Peyer's patch (tissue), 4 donors: ENCODE results near the gene PRDX6. TPM values are rescaled to one million over a fixed set of nuclear protein-coding genes. Genes with fewer than 3 reads are reported as not detected.

Experiments used
- DNase-seq, 3 donors: peaks; one replicate each; pipeline ENCODE4 v3.0.0-alpha.2; 2017 to 2019
- H3K27ac ChIP-seq, 4 donors: fragments of 200-600 bp; sonication (generic); one replicate each; pipeline ENCODE4 v1.5.1; 2016 to 2019
- H3K27me3 ChIP-seq, 2 donors: fragments of 200-600 bp; sonication (generic); one replicate each; pipeline ENCODE4 v1.5.1; 2019
- H3K36me3 ChIP-seq, 3 donors: fragments of 200-600 bp; sonication (generic); one replicate each; pipeline ENCODE4 v1.5.1; 2016 to 2019
- H3K4me1 ChIP-seq, 4 donors: fragments of 200-600 bp; sonication (generic); one replicate each; pipeline ENCODE4 v1.5.1; 2016 to 2019
- H3K4me3 ChIP-seq, 4 donors: fragments of 200-600 bp; sonication (generic); 1 replicate in 3 of 4; 2 replicates in 1 of 4; pipeline ENCODE4 v1.5.1; 2016 to 2019; ENCODE audit warnings: mild to moderate bottlenecking in 1 of 4
- H3K9me3 ChIP-seq, 4 donors: fragments of 200-600 bp; sonication (generic); one replicate each; pipeline ENCODE4 v1.5.1; 2016 to 2019; ENCODE audit warnings: mild to moderate bottlenecking in 1 of 4
- CTCF ChIP-seq, 6 experiments: fragments of 450-650 bp in 4 of 6; fragments of 200-600 bp in 2 of 6; sonication (generic) in 1 of 6; IDR thresholded peaks; one replicate each; pipeline ENCODE4 v1.5.1; 2017 to 2019; ENCODE audit warnings: antibody characterized with exemption in 6 of 6, mild to moderate bottlenecking in 3 of 6, moderate library complexity in 1 of 6
- POLR2A ChIP-seq, 2 donors: fragments of 450-650 bp; IDR thresholded peaks; one replicate each; pipeline ENCODE4 v1.5.1; 2017; ENCODE audit warnings: antibody characterized with exemption in 2 of 2, mild to moderate bottlenecking in 2 of 2, moderate library complexity in 2 of 2
- total RNA-seq, 4 donors: library from RNA; depleted of rRNA; stranded (reverse); fragments of >200 nt; gene quantifications; one replicate each; pipeline ENCODE4 v1.1.0, GENCODE V29; 2016

Gene PRDX6
- total RNA-seq, 4 donors from 2014 or later, result 75.3 to 130 (median 108) TPM

GRCh38 chr1:173482683-173483082, 5.5 kb downstream of the PRDX6 start:
- H3K27ac ChIP-seq, result no peak overlapping the region
- no peaks in the 10 kb centered on the region for H3K9me3 ChIP-seq
- TF ChIP-seq CTCF (IDR thresholded peaks at IDR 0.05) (no peak), POLR2A (IDR thresholded peaks at IDR 0.05) (no peak)

GRCh38 chr1:173484276-173484675, 7.1 kb downstream of the PRDX6 start:
- no peak for TF ChIP-seq POLR2A (IDR thresholded peaks at IDR 0.05)
- TF ChIP-seq CTCF (IDR thresholded peaks at IDR 0.05), result no peak
- Histone ChIP-seq H3K9me3 (no peaks in the 10 kb centered on the region), H3K4me1 (peaks cover 0 to 4% (median 0%) of the 10 kb centered on the region in 4 donors), H3K27ac (no peak overlapping the region), H3K36me3 (peaks cover 0 to 84% (median 4%) of the 10 kb centered on the region in 3 donors), H3K27me3 (no peaks in the 10 kb centered on the region), H3K4me3 (no peak overlapping the region)
- no peak for DNase-seq

More at GRCh38 chr1:173482683-173483082, 5.5 kb downstream of the PRDX6 start:
- Histone ChIP-seq H3K4me1 (peaks cover 0 to 18% (median 6%) of the 10 kb centered on the region in 4 donors), H3K36me3 (peaks cover 0 to 69% (median 4%) of the 10 kb centered on the region in 3 donors), H3K27me3 (no peaks in the 10 kb centered on the region), H3K4me3 (no peak overlapping the region)
- no peak for DNase-seq

GRCh38 chr1:173485401-173485800, 8.3 kb downstream of the PRDX6 start:
- Histone ChIP-seq H3K27ac (no peak overlapping the region), H3K36me3 (peaks cover 0 to 84% (median 4%) of the 10 kb centered on the region in 3 donors)
- TF ChIP-seq CTCF (IDR thresholded peaks at IDR 0.05), result no peak

GRCh38 chr1:173488001-173488400, 10.9 kb downstream of the PRDX6 start:
- no peaks in the 10 kb centered on the region for H3K27me3 ChIP-seq
- H3K27ac ChIP-seq, result no peak overlapping the region
- no peaks in the 10 kb centered on the region for H3K9me3 ChIP-seq
- TF ChIP-seq POLR2A (IDR thresholded peaks at IDR 0.05), result no peak
- no peak for TF ChIP-seq CTCF (IDR thresholded peaks at IDR 0.05)
- no peak for DNase-seq
- H3K4me3 ChIP-seq, result no peak overlapping the region
- peaks cover 0 to 62% (median 0%) of the 10 kb centered on the region in 3 donors for H3K36me3 ChIP-seq
- no peaks in the 10 kb centered on the region for H3K4me1 ChIP-seq

More at GRCh38 chr1:173485401-173485800, 8.3 kb downstream of the PRDX6 start:
- no peak for DNase-seq
- H3K27me3 ChIP-seq, result no peaks in the 10 kb centered on the region
- no peaks in the 10 kb centered on the region for H3K4me1 ChIP-seq
- H3K4me3 ChIP-seq, result no peak overlapping the region
- no peaks in the 10 kb centered on the region for H3K9me3 ChIP-seq

- TF ChIP-seq POLR2A (IDR thresholded peaks at IDR 0.05), result no peak
- no peak for TF ChIP-seq CTCF (IDR thresholded peaks at IDR 0.05)
- H3K27me3 ChIP-seq, result no peaks in the 10 kb centered on the region
- no peak overlapping the region for H3K4me3 ChIP-seq
- H3K9me3 ChIP-seq, result no peaks in the 10 kb centered on the region
- DNase-seq, result no peak
- H3K36me3 ChIP-seq, result peaks cover 0 to 51% (median 0%) of the 10 kb centered on the region in 3 donors
- H3K27ac ChIP-seq, result no peak overlapping the region
- H3K4me1 ChIP-seq, result no peaks in the 10 kb centered on the region
Measured at GRCh38 chr1:173489149-173489600, 12.0 kb downstream of the PRDX6 start.

- Histone ChIP-seq H3K27me3 (no peaks in the 10 kb centered on the region), H3K36me3 (peaks cover 0 to 43% (median 0%) of the 10 kb centered on the region in 3 donors), H3K4me1 (no peaks in the 10 kb centered on the region), H3K9me3 (no peaks in the 10 kb centered on the region), H3K4me3 (no peak overlapping the region), H3K27ac (no peak overlapping the region)
- TF ChIP-seq CTCF (IDR thresholded peaks at IDR 0.05), result no peak
- TF ChIP-seq POLR2A (IDR thresholded peaks at IDR 0.05), result no peak
- no peak for DNase-seq
Measured at GRCh38 chr1:173489929-173490328, 12.8 kb downstream of the PRDX6 start.
